Measurements from ENCODE around the gene OSTM1. TPM values are rescaled to one million over a fixed set of nuclear protein-coding genes. Genes with fewer than 3 reads are reported as not detected.

OSTM1 gene
- total RNA-seq, 4 donors from 2014 or later: 26.3 to 327 (median 58.4) TPM

DNA sequence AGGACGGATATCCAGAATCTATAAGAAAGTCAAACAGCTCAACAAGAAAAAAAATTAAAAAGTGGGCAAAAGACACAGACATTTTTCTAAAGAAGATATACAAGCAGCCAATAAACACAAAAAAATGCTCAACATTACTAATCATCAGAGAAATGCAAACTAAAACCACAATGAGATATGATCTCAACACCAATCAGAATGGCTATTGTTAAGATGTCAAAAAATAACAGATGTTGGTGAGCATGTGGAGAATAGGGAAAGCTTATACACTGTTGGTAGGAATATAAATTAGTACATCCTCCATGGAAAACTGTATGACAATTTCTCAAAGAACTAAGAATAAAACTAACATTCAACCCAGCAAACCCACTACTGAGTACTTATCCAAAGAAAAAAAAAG lies 23.3 kb upstream of the OSTM1 start:
- H3K27ac ChIP-seq: no peak overlapping the region
- WGBS, 2 donors (ENCODE audit: low coverage in 1 of 2): 92 to 100% methylated on average over 1 of the region's 1 CpG
- H3K9me3 ChIP-seq: no peaks in the 10 kb centered on the region
- peaks cover 21% of the 10 kb centered on the region for H3K27me3 ChIP-seq
- no peaks in the 10 kb centered on the region for H3K4me1 ChIP-seq
- TF ChIP-seq POLR2A (IDR thresholded peaks at IDR 0.05) (no peak), POLR2AphosphoS5 (IDR thresholded peaks at IDR 0.05) (no peak)
- intact Hi-C loops (cut with DNase I; ENCODE audit: low total_unique reads): no loop called here
- in situ Hi-C loops (cut with MboI; ENCODE audit: low pct_ligation_motif_present in 1 of 4, low pct_unique_long_range_greater_than_20kb in 1 of 4, low sequenced_read_pairs in 3 of 4): no loop called here
- H3K36me3 ChIP-seq: no peaks in the 10 kb centered on the region
- DNase-seq: no peak
- no peak overlapping the region for H3K4me3 ChIP-seq

DNA sequence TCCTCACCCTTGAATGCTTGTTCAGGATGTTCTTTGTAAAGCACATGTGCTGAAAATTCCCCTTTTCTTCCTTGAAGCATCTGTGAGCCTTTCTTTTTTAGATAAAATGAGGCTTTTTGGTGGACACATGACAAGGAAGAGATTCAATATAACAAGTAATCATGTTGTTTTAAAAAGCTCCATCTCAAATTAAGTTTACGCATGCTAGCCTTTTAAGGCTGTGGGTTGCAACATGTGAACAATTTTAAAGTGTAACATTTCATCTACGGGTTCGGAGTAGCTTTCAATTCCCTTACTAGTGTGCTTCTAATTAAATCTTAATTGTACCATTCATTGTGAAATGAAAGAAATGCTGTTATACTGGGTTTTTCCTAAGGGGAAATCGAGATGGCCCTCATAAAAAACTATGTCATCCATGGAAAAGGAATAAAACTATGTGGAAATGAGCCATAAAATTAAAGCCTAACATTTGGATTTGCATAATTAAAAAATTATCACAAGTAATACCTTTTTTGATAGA lies 19.3 kb upstream of the OSTM1 start:
- 82 to 90% methylated on average over 4 of the region's 4 CpGs for WGBS, 2 donors (ENCODE audit: low coverage in 1 of 2)
- TF ChIP-seq POLR2A (IDR thresholded peaks at IDR 0.05) (no peak), POLR2AphosphoS5 (IDR thresholded peaks at IDR 0.05) (no peak), EP300 (IDR thresholded peaks at IDR 0.05; ENCODE audit: low read depth) (no peak)
- TF ChIP-seq, protein P1, sequence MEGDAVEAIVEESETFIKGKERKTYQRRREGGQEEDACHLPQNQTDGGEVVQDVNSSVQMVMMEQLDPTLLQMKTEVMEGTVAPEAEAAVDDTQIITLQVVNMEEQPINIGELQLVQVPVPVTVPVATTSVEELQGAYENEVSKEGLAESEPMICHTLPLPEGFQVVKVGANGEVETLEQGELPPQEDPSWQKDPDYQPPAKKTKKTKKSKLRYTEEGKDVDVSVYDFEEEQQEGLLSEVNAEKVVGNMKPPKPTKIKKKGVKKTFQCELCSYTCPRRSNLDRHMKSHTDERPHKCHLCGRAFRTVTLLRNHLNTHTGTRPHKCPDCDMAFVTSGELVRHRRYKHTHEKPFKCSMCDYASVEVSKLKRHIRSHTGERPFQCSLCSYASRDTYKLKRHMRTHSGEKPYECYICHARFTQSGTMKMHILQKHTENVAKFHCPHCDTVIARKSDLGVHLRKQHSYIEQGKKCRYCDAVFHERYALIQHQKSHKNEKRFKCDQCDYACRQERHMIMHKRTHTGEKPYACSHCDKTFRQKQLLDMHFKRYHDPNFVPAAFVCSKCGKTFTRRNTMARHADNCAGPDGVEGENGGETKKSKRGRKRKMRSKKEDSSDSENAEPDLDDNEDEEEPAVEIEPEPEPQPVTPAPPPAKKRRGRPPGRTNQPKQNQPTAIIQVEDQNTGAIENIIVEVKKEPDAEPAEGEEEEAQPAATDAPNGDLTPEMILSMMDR (IDR thresholded peaks at IDR 0.05): no peak
- no peaks in the 10 kb centered on the region for H3K4me1 ChIP-seq
- H3K9me3 ChIP-seq: no peaks in the 10 kb centered on the region
- H3K36me3 ChIP-seq: no peaks in the 10 kb centered on the region
- intact Hi-C loops (cut with DNase I; ENCODE audit: low total_unique reads) (no loop called here), in situ Hi-C loops (cut with MboI; ENCODE audit: low pct_ligation_motif_present in 1 of 4, low pct_unique_long_range_greater_than_20kb in 1 of 4, low sequenced_read_pairs in 3 of 4) (no loop called here)
- peaks cover 14% of the 10 kb centered on the region for H3K27me3 ChIP-seq
- no peak overlapping the region for H3K4me3 ChIP-seq
- DNase-seq: no peak
- H3K27ac ChIP-seq: no peak overlapping the region

DNA sequence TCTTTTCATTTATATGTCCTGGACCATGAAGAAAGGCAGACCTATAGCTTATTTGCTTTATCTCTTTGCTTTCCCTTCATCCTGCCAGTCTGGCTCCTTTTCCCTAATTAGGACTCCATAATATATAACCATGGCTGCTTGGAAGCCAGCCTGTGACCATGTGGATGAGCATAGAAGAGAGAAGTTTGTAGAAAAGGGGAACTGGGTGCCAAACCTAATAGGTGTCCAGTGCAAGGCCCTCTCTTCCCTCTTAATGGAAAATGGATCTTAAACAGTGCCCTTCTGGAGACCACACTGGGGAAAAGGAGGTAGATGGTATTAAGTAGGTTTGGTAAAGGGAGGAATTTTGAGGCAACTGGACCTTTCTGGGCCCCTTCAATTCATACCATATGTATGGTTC lies 16.7 kb upstream of the OSTM1 start:
- TF ChIP-seq POLR2AphosphoS5 (IDR thresholded peaks at IDR 0.05): no peak
- TF ChIP-seq POLR2A (IDR thresholded peaks at IDR 0.05): no peak
- TF ChIP-seq, protein P1 (IDR thresholded peaks at IDR 0.05): no peak
- TF ChIP-seq EP300 (IDR thresholded peaks at IDR 0.05; ENCODE audit: low read depth): no peak
- in situ Hi-C loops (cut with MboI; ENCODE audit: low pct_ligation_motif_present in 1 of 4, low pct_unique_long_range_greater_than_20kb in 1 of 4, low sequenced_read_pairs in 3 of 4) (no loop called here), intact Hi-C loops (cut with DNase I; ENCODE audit: low total_unique reads) (no loop called here)
- no peaks in the 10 kb centered on the region for H3K4me1 ChIP-seq
- DNase-seq: no peak
- no peaks in the 10 kb centered on the region for H3K36me3 ChIP-seq
- H3K27ac ChIP-seq: no peak overlapping the region
- H3K4me3 ChIP-seq: no peak overlapping the region
- H3K27me3 ChIP-seq: peaks cover 16% of the 10 kb centered on the region
- H3K9me3 ChIP-seq: no peaks in the 10 kb centered on the region

DNA sequence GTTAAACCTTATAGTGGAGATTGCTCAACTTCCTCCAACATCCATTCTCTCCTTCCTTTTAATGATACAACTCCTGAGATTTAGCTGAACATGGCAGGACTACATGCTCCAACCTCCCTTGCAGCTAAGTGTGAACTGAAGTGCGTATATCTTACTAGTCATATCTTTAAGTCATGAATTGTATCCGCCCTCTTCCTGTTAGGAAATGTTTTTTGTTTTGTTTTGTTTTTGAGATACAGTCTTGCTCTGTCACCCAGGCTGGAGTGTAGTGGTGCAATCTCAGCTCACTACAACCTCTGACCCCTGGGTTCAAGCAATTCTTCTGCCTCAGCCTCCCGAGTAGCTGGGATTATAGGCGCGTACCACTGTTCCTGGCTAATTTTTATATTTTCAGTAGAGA lies 8.8 kb upstream of the OSTM1 start:
- in situ Hi-C loops (cut with MboI; ENCODE audit: low pct_ligation_motif_present in 1 of 4, low pct_unique_long_range_greater_than_20kb in 1 of 4, low sequenced_read_pairs in 3 of 4): no loop called here
- Histone ChIP-seq H3K9me3 (no peaks in the 10 kb centered on the region), H3K27me3 (peaks cover 10% of the 10 kb centered on the region), H3K4me3 (no peak overlapping the region), H3K27ac (no peak overlapping the region), H3K36me3 (no peaks in the 10 kb centered on the region), H3K4me1 (no peaks in the 10 kb centered on the region)
- TF ChIP-seq POLR2A (IDR thresholded peaks at IDR 0.05) (no peak), POLR2AphosphoS5 (IDR thresholded peaks at IDR 0.05) (no peak), EP300 (IDR thresholded peaks at IDR 0.05; ENCODE audit: low read depth) (no peak)
- TF ChIP-seq, protein P1 (IDR thresholded peaks at IDR 0.05): no peak
- 92 to 93% methylated on average over 5 of the region's 5 CpGs for WGBS, 2 donors (ENCODE audit: low coverage in 1 of 2)
- intact Hi-C loops (cut with DNase I; ENCODE audit: low total_unique reads): no loop called here
- DNase-seq: no peak

DNA sequence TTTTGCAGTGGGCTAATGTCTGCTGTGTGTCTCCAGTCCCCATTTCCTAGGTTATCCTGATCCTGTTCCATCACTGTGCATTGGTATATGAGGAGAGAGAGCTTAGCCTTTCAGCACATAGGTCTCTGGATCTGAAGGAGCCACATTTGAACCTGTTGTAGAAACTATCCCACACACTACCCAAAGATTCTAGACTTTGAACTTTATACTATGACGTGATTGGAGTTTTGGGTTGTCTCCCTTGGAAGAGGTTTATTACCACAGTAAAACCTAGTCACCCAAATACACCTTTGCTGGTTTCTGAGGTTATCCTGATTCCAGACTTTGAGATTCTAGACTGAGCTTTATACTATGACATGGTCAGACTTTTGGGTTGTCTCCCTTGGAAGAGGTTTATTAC lies 8.0 kb upstream of the OSTM1 start:
- Histone ChIP-seq H3K27me3 (peaks cover 10% of the 10 kb centered on the region), H3K36me3 (no peaks in the 10 kb centered on the region), H3K4me3 (no peak overlapping the region), H3K4me1 (no peaks in the 10 kb centered on the region), H3K27ac (no peak overlapping the region), H3K9me3 (no peaks in the 10 kb centered on the region)
- in situ Hi-C loops (cut with MboI; ENCODE audit: low pct_ligation_motif_present in 1 of 4, low pct_unique_long_range_greater_than_20kb in 1 of 4, low sequenced_read_pairs in 3 of 4): no loop called here
- DNase-seq: no peak
- 33 to 41% methylated on average over 1 of the region's 1 CpG for WGBS, 2 donors (ENCODE audit: low coverage in 1 of 2)
- intact Hi-C loops (cut with DNase I; ENCODE audit: low total_unique reads): no loop called here
- TF ChIP-seq POLR2A (IDR thresholded peaks at IDR 0.05): no peak
- no peak for TF ChIP-seq EP300 (IDR thresholded peaks at IDR 0.05; ENCODE audit: low read depth)
- TF ChIP-seq POLR2AphosphoS5 (IDR thresholded peaks at IDR 0.05): no peak
- TF ChIP-seq, protein P1 (IDR thresholded peaks at IDR 0.05): no peak

Data from transverse colon (tissue), 4 donors.